ENCODE results near the gene CTSE.
"Not testable (repeated sequence)": the region's sequence is repeated elsewhere in the genome, so short reads cannot be mapped to it uniquely, and the experiment has no call there.

CTSE gene

GRCh38 chr1:206023695-206024094 is at the start of gene CTSE:
TSS of gene CTSE (minus strand) at chr1:206023895. CDS start at chr1:206023791, 104 bp downstream.
- no peak for DNase-seq (ENCODE audit: low read depth in 2 of 2)

DNA sequence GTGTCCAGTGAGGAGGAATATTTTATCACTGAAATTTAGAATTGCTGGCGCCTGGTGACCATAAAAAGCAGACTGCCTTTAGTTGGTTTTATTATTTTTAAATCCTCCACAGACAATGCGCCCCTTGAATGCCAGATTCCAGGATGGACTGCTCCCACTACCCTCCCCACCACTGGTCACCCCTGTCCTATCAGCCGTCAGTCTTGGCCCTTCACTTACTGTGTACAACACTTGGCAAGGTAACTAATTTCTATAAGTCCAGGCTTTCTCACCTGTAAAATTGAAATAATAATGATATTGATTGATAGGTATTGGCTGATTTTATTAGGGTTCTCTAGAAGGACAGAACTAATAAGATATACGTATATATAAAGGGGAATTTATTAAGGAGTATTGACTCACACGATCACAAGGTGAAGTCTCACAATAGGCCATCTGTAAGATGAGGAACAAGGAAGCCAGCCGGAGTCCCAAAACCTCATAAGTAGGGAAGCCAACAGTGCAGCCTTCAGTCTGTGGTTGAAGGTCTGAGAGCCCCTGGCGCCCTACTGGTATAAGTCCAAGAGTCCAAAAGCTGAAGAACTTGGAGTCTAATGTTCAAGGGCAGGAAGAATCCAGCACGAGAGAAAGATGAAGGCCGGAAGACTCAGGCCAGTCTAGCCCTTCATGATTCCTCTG is 47.1 kb upstream of the CTSE start:
- DNase-seq (ENCODE audit: low read depth in 2 of 2): no peak

DNA sequence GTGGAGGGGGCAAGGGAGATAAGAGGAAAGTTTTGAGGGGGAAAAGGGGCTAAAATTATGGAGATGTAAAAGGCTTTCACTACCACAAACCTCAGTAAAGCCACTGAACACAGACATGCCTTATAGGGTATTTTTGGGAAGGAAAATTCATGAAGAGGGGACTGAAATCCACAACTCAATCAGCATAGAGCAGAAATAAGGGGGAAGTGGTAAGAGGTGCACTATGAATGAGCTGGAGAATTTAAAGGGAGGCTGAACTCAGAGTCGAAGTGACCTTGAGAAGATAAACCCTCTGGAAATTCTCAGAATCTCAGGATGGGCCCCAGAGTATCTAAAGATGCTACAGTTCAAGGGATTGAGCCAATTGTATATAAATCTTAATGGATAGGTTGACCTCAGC is 44.6 kb upstream of the CTSE start:
- no peak for DNase-seq (ENCODE audit: low read depth in 2 of 2)

- DNase-seq (ENCODE audit: low read depth in 2 of 2): no peak
These were observed 44.0 kb upstream of the CTSE start for GRCh38 chr1:206067486-206068227.

- DNase-seq (ENCODE audit: low read depth in 2 of 2): no peak
These were observed 42.9 kb upstream of the CTSE start for GRCh38 chr1:206066479-206067171.

GRCh38 chr1:206065547-206066145 is 42.0 kb upstream of the CTSE start:
- DNase-seq (ENCODE audit: low read depth in 2 of 2): no peak

GRCh38 chr1:206064501-206064900 is 40.8 kb upstream of the CTSE start:
- DNase-seq (ENCODE audit: low read depth in 2 of 2): not testable (repeated sequence)

DNA sequence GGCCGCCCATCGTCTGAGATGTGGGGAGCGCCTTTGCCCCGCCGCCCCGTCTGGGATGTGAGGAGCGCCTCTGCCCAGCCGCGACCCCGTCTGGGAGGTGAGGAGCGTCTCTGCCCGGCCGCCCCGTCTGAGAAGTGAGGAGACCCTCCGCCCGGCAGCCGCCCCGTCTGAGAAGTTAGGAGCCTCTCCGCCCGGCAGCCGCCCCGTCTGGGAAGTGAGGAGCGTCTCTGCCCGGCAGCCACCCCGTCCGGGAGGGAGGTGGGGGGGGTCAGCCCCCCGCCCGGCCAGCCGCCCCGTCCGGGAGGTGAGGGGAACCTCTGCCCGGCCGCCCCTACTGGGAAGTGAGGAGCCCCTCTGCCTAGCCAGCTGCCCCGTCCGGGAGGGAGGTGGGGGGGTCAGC is 40.3 kb upstream of the CTSE start:
- DNase-seq (ENCODE audit: low read depth in 2 of 2): not testable (repeated sequence)

- no peak for DNase-seq (ENCODE audit: low read depth in 2 of 2)
These were observed 38.8 kb upstream of the CTSE start for GRCh38 chr1:206062464-206062863.

DNA sequence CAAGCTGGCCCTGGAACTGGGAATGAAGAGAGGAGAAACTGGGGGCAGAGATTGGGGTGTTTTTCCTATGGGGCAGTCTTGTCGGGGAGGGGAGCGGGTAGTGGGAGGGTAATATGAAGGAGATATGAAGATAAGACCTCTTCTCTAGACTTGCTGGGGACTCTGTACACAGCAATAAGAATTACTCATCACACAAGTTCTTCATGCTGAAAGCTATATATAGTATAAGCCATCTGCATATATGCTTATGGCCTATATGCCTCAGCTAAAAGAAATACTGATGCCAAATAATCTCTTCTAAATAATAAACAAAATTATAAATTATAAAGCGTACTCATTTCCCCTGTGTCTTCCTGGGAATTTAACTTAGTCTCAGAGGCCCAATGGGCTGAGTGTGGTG is 37.1 kb upstream of the CTSE start:
- DNase-seq (ENCODE audit: low read depth in 2 of 2): no peak

GRCh38 chr1:206059355-206059915 is 35.7 kb upstream of the CTSE start:
- no peak for DNase-seq (ENCODE audit: low read depth in 2 of 2)

- no peak for DNase-seq (ENCODE audit: low read depth in 2 of 2)
These were observed 35.2 kb upstream of the CTSE start for GRCh38 chr1:206058927-206059292.

- DNase-seq (ENCODE audit: low read depth in 2 of 2): not testable (repeated sequence)
These were observed 34.7 kb upstream of the CTSE start for GRCh38 chr1:206058289-206058926.

DNA sequence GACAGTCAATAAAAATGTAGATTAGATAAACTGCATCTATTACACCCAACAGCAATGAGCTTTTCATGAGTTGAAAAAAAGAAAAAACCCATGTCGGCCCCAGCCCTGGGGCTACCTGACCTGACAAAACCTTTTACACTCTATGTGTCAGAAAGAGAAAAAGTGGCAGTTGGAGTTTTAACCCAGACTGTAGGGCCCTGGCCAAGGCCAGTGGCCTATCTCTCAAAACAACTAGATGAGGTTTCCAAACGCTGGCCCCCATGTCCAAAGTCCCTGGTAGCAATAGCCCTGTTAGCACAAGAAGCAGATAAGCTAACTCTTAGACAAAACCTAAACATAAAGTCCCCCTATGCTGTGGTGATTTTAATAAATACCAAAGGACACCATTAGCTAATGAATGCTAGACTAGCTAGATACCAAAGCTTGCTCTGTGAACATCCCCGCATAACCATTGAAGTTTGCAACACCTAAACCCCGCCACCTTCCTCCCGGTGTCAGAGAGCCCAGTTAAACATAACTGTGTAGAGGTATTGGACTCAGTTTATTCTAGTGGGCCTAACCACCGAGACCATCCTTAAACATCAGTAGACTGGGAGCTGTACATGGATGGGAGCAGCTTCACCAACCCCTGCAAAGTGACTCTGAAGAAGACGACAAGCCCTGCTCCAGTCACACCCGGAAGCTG is 32.1 kb upstream of the CTSE start:
- not testable (repeated sequence) for DNase-seq (ENCODE audit: low read depth in 2 of 2)

GRCh38 chr1:206055069-206055625 is 31.5 kb upstream of the CTSE start:
- not testable (repeated sequence) for DNase-seq (ENCODE audit: low read depth in 2 of 2)

DNA sequence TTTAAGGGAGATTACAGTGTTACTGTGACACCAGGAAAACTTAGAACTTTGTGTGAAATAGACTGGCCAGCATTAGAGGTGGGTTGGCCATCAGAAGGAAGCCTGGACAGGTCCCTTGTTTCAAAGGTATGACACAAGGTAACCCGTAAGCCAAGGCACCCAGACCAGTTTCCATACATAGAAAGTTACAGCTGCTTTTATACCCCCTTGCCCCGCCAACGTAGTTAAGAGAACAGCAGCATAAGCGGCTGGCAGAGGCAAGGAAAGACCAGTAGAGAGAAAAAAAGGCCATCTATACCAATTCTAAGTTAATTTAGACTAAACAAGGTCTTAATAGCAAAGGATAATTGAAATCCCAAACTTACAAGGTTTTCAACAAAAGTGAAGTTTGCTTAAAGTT is 29.9 kb upstream of the CTSE start:
- DNase-seq (ENCODE audit: low read depth in 2 of 2): not testable (repeated sequence)

- not testable (repeated sequence) for DNase-seq (ENCODE audit: low read depth in 2 of 2)
These were observed 29.4 kb upstream of the CTSE start, which contains the start of gene RHEX for GRCh38 chr1:206052919-206053610. TSS of gene RHEX (plus strand) at chr1:206053173. CDS start at chr1:206097829, 44,656 bp downstream.

- not testable (repeated sequence) for DNase-seq (ENCODE audit: low read depth in 2 of 2)
These were observed 28.7 kb upstream of the CTSE start for GRCh38 chr1:206052231-206052865.

- no peak for DNase-seq (ENCODE audit: low read depth in 2 of 2)
These were observed 27.1 kb upstream of the CTSE start for GRCh38 chr1:206050655-206051235.
